Gastrocnemius medialis (tissue), 4 donors: Measurements from ENCODE around the gene CDK14.

Experiments used
- CTCF ChIP-seq, 5 experiments: fragments of 450-650 bp in 3 of 5; fragments of 200-600 bp in 2 of 5; sonication (generic) in 2 of 5; IDR thresholded peaks in 4 of 5; conservative IDR thresholded peaks in 1 of 5; 1 replicate in 4 of 5; 2 replicates in 1 of 5; pipeline ENCODE4 v1.5.1; 2016 to 2019; ENCODE audit warnings: antibody characterized with exemption in 5 of 5, mild to moderate bottlenecking in 3 of 5, moderate library complexity in 3 of 5
- POLR2A ChIP-seq, 2 donors: fragments of 450-650 bp; IDR thresholded peaks; one replicate each; pipeline ENCODE4 v1.6.1; 2017; ENCODE audit warnings: antibody characterized with exemption in 2 of 2, mild to moderate bottlenecking in 2 of 2, moderate library complexity in 2 of 2

DNA sequence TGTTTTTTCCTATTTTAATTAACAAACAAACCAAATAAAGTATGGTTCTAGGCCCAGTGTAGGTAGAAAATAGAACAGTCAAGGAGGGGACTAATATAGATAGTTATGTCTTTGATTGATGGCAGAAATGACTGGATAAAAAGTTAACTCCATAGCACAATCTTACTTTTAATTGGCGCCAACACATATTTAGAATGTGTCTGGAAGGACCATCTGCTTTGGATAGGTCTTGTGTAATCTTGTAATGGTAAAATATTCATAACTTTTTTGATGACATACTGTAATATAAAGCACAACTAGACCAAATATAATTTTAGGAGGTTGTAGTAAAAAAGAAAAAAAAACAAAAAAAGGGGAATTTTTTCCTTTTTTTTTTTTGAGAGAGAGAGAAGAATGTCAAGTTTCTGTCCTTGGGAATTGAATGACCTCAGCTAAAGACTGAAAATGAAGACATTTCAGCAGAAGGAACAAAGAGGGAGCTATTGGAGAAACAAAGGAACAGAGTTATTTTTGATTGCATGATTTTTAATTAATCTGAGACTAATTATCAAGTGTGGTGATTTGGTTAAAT lies 193.7 kb downstream of the CDK14 start:
- no peak for TF ChIP-seq POLR2A (IDR thresholded peaks at IDR 0.05)
- TF ChIP-seq CTCF (IDR thresholded peaks at IDR 0.05 in 4 of 5, conservative IDR thresholded peaks at IDR 0.05 in 1 of 5), result no peak
